ENCODE results near the gene GNG7.

GRCh38 chr19:2652504-2653099 lies 49.9 kb downstream of the GNG7 start:
- TF ChIP-seq CTCF (IDR thresholded peaks at IDR 0.05; ENCODE audit: low read depth, low read length) (no peak), EZH2phosphoT487 (IDR thresholded peaks at IDR 0.05; ENCODE audit: low read depth) (no peak)
